Mesendoderm (in vitro differentiated cells): ENCODE data around the gene NEURL4.

Experiments used
- DNase-seq: peaks from one replicate; pipeline ENCODE4 v3.0.0; 2013
- H2AK5ac ChIP-seq: 2 replicates; pipeline ENCODE4 v1.6.1; 2013; ENCODE audit warnings: low read length, inconsistent platforms
- H2BK120ac ChIP-seq: 2 replicates; pipeline ENCODE4 v1.6.1; 2013; ENCODE audit warnings: low read depth, mild to moderate bottlenecking, low read length, moderate library complexity, mixed read lengths
- H2BK15ac ChIP-seq: replicated peaks from 2 replicates; pipeline ENCODE4 v1.6.1; 2013; ENCODE audit warnings: low read depth, mild to moderate bottlenecking, moderate library complexity
- H2BK5ac ChIP-seq: 2 replicates; pipeline ENCODE4 v1.6.1; 2013; ENCODE audit warnings: low read length, inconsistent platforms
- H3K18ac ChIP-seq: 2 replicates; pipeline ENCODE4 v1.6.1; 2013; ENCODE audit warnings: mild to moderate bottlenecking, low read length, mixed read lengths
- H3K23ac ChIP-seq: one replicate; pipeline ENCODE4 v1.6.1; 2013; ENCODE audit warnings: low read length
- H3K27ac ChIP-seq: 2 replicates; pipeline ENCODE4 v1.5.1; 2013; ENCODE audit warnings: low read depth, mild to moderate bottlenecking, inconsistent platforms, low read length, moderate library complexity
- H3K27me3 ChIP-seq: 2 replicates; pipeline ENCODE4 v1.6.1; 2013; ENCODE audit warnings: low read length, control low read depth, mild to moderate bottlenecking, inconsistent platforms; ENCODE audit not compliant: insufficient read depth, poor library complexity
- H3K36me3 ChIP-seq: 2 replicates; pipeline ENCODE4 v1.6.1; 2013; ENCODE audit warnings: low read length, inconsistent platforms; ENCODE audit not compliant: control insufficient read depth, insufficient read depth
- H3K4ac ChIP-seq: one replicate; pipeline ENCODE4 v1.6.1; 2013; ENCODE audit warnings: low read depth, mild to moderate bottlenecking, low read length, moderate library complexity
- H3K4me1 ChIP-seq: 2 replicates; pipeline ENCODE4 v1.6.1; 2013; ENCODE audit warnings: low read depth, low read length, inconsistent platforms; ENCODE audit not compliant: control insufficient read depth
- H3K4me2 ChIP-seq: 2 replicates; pipeline ENCODE4 v1.6.1; 2013; ENCODE audit warnings: low read length
- H3K4me3 ChIP-seq: 2 replicates; pipeline ENCODE4 v1.5.1; 2013; ENCODE audit warnings: mild to moderate bottlenecking, low read length
- H3K56ac ChIP-seq: one replicate; pipeline ENCODE4 v1.6.1; 2013; ENCODE audit warnings: low read length
- H3K79me1 ChIP-seq: 2 replicates; pipeline ENCODE4 v1.6.1; 2013; ENCODE audit warnings: low read length, inconsistent platforms
- H3K79me2 ChIP-seq: 2 replicates; pipeline ENCODE4 v1.6.1; 2013; ENCODE audit warnings: mild to moderate bottlenecking, low read length; ENCODE audit not compliant: control insufficient read depth, insufficient read depth
- H3K9ac ChIP-seq: 2 replicates; pipeline ENCODE4 v1.6.1; 2013; ENCODE audit warnings: low read length, inconsistent platforms
- H4K5ac ChIP-seq: one replicate; pipeline ENCODE4 v1.6.1; 2013; ENCODE audit warnings: low read length
- H4K8ac ChIP-seq: one replicate; pipeline ENCODE4 v1.6.1; 2013; ENCODE audit warnings: low read depth, mild to moderate bottlenecking, control low read depth, low read length, moderate library complexity
- WGBS: extraction: QIAGEN DNeasy Blood & Tissue Kit; methylation state at CpG from one replicate; pipeline ENCODE4 v1.1.7; 2013; ENCODE audit warnings: low lambda C conversion rate, missing lambda C conversion rate; ENCODE audit not compliant: insufficient coverage; ENCODE audit errors: extremely low coverage; 5-methylcytosine and 5-hydroxymethylcytosine counted together

NEURL4 gene

GRCh38 chr17:7292729-7293128 lies 36.4 kb downstream of the NEURL4 start:
- no CpG with 5 or more reads among the region's 6 CpGs for WGBS
- H2BK15ac ChIP-seq: no peak overlapping the region
- no peak overlapping the region for H2BK5ac ChIP-seq
- H3K4me1 ChIP-seq: no peaks in the 10 kb centered on the region
- H3K27me3 ChIP-seq: peaks cover 4% of the 10 kb centered on the region
- H3K4me3 ChIP-seq: no peak overlapping the region
- H3K79me2 ChIP-seq: no peaks in the 10 kb centered on the region
- no peak for DNase-seq
- no peak overlapping the region for H3K27ac ChIP-seq
- no peak overlapping the region for H2AK5ac ChIP-seq
- H3K9ac ChIP-seq: no peak overlapping the region
- H2BK120ac ChIP-seq: no peak overlapping the region
- no peak overlapping the region for H3K56ac ChIP-seq
- no peak overlapping the region for H3K4ac ChIP-seq
- H3K4me2 ChIP-seq: no peak overlapping the region
- no peak overlapping the region for H4K5ac ChIP-seq
- no peak overlapping the region for H3K18ac ChIP-seq
- no peak overlapping the region for H3K23ac ChIP-seq
- no peaks in the 10 kb centered on the region for H3K36me3 ChIP-seq
- no peaks in the 10 kb centered on the region for H3K79me1 ChIP-seq
- H4K8ac ChIP-seq: no peak overlapping the region

GRCh38 chr17:7292194-7292593 lies 36.9 kb downstream of the NEURL4 start:
- Histone ChIP-seq H3K56ac (no peak overlapping the region), H3K27me3 (peaks cover 4% of the 10 kb centered on the region), H2BK120ac (no peak overlapping the region), H3K27ac (no peak overlapping the region), H2BK5ac (no peak overlapping the region), H3K4me3 (no peak overlapping the region), H3K4me1 (no peaks in the 10 kb centered on the region), H3K79me2 (no peaks in the 10 kb centered on the region), H4K5ac (no peak overlapping the region), H3K4me2 (no peak overlapping the region), H3K18ac (no peak overlapping the region), H3K4ac (no peak overlapping the region), H3K9ac (no peak overlapping the region), H4K8ac (no peak overlapping the region), H3K79me1 (no peaks in the 10 kb centered on the region), H2AK5ac (no peak overlapping the region), H3K23ac (no peak overlapping the region), H2BK15ac (no peak overlapping the region), H3K36me3 (no peaks in the 10 kb centered on the region)
- no peak for DNase-seq
- WGBS: no CpG with 5 or more reads among the region's 2 CpGs

- Histone ChIP-seq H3K27ac (no peak overlapping the region), H2AK5ac (no peak overlapping the region), H4K8ac (no peak overlapping the region), H3K9ac (no peak overlapping the region), H3K4me1 (no peaks in the 10 kb centered on the region), H3K4me2 (no peak overlapping the region), H3K56ac (no peak overlapping the region), H3K4ac (no peak overlapping the region), H3K36me3 (no peaks in the 10 kb centered on the region), H3K4me3 (no peak overlapping the region), H4K5ac (no peak overlapping the region), H3K23ac (no peak overlapping the region), H2BK15ac (no peak overlapping the region), H3K18ac (no peak overlapping the region), H2BK5ac (no peak overlapping the region), H2BK120ac (no peak overlapping the region), H3K27me3 (peaks cover under 1% of the 10 kb centered on the region), H3K79me2 (no peaks in the 10 kb centered on the region), H3K79me1 (no peaks in the 10 kb centered on the region)
- WGBS: no CpG with 5 or more reads among the region's 11 CpGs
- no peak for DNase-seq
These were observed 38.5 kb downstream of the NEURL4 start for GRCh38 chr17:7290685-7291084.

- WGBS: no CpG with 5 or more reads among the region's 19 CpGs
These were observed 39.0 kb downstream of the NEURL4 start for GRCh38 chr17:7290166-7290565.

GRCh38 chr17:7289256-7290032 lies 39.7 kb downstream of the NEURL4 start:
- no peak for DNase-seq
- Histone ChIP-seq H3K4me1 (no peaks in the 10 kb centered on the region), H3K56ac (no peak overlapping the region), H2BK5ac (no peak overlapping the region), H3K4me3 (no peak overlapping the region), H3K4ac (no peak overlapping the region), H3K9ac (no peak overlapping the region), H3K79me1 (no peaks in the 10 kb centered on the region), H2BK15ac (no peak overlapping the region), H3K36me3 (no peaks in the 10 kb centered on the region), H3K27ac (no peak overlapping the region), H2BK120ac (no peak overlapping the region), H4K5ac (no peak overlapping the region), H4K8ac (no peak overlapping the region), H3K23ac (no peak overlapping the region), H3K18ac (no peak overlapping the region), H2AK5ac (no peak overlapping the region), H3K4me2 (no peak overlapping the region), H3K79me2 (no peaks in the 10 kb centered on the region), H3K27me3 (no peaks in the 10 kb centered on the region)
- whole genome bisulfite sequencing: no CpG with 5 or more reads among the region's 18 CpGs

More at GRCh38 chr17:7290166-7290565, 39.0 kb downstream of the NEURL4 start:
- H3K56ac ChIP-seq: no peak overlapping the region
- no peak overlapping the region for H2BK5ac ChIP-seq
- DNase-seq: no peak
- no peak overlapping the region for H4K8ac ChIP-seq
- H3K4ac ChIP-seq: no peak overlapping the region
- no peak overlapping the region for H2BK120ac ChIP-seq
- H3K4me2 ChIP-seq: no peak overlapping the region
- H3K36me3 ChIP-seq: no peaks in the 10 kb centered on the region
- H3K27ac ChIP-seq: no peak overlapping the region
- no peak overlapping the region for H3K23ac ChIP-seq
- H2BK15ac ChIP-seq: no peak overlapping the region
- no peak overlapping the region for H3K4me3 ChIP-seq
- H3K27me3 ChIP-seq: no peaks in the 10 kb centered on the region
- H3K79me2 ChIP-seq: no peaks in the 10 kb centered on the region
- no peak overlapping the region for H3K9ac ChIP-seq
- H3K4me1 ChIP-seq: no peaks in the 10 kb centered on the region
- no peak overlapping the region for H3K18ac ChIP-seq
- H4K5ac ChIP-seq: no peak overlapping the region
- H2AK5ac ChIP-seq: no peak overlapping the region
- H3K79me1 ChIP-seq: no peaks in the 10 kb centered on the region

GRCh38 chr17:7285679-7286078 lies 43.5 kb downstream of the NEURL4 start:
- no peak overlapping the region for H3K56ac ChIP-seq
- no peak for DNase-seq
- no peak overlapping the region for H3K23ac ChIP-seq
- H3K27ac ChIP-seq: no peak overlapping the region
- H4K5ac ChIP-seq: no peak overlapping the region
- no peak overlapping the region for H3K4me2 ChIP-seq
- H2BK120ac ChIP-seq: no peak overlapping the region
- H3K36me3 ChIP-seq: no peaks in the 10 kb centered on the region
- H3K4ac ChIP-seq: no peak overlapping the region
- H2AK5ac ChIP-seq: no peak overlapping the region
- no peak overlapping the region for H4K8ac ChIP-seq
- H3K18ac ChIP-seq: no peak overlapping the region
- H3K4me1 ChIP-seq: no peaks in the 10 kb centered on the region
- no peaks in the 10 kb centered on the region for H3K79me1 ChIP-seq
- no CpG with 5 or more reads among the region's 12 CpGs for WGBS
- no peak overlapping the region for H3K4me3 ChIP-seq
- no peak overlapping the region for H2BK15ac ChIP-seq
- H3K79me2 ChIP-seq: no peaks in the 10 kb centered on the region
- no peak overlapping the region for H2BK5ac ChIP-seq
- H3K9ac ChIP-seq: no peak overlapping the region
- H3K27me3 ChIP-seq: no peaks in the 10 kb centered on the region
